ENCODE data around the gene GPR137. TPM values are rescaled to one million over a fixed set of nuclear protein-coding genes. Genes with fewer than 3 reads are reported as not detected.

The GPR137 gene
- total and polyA plus RNA-seq, 2 experiments from 2014 or later = 16.3 to 32.5 TPM

DNA sequence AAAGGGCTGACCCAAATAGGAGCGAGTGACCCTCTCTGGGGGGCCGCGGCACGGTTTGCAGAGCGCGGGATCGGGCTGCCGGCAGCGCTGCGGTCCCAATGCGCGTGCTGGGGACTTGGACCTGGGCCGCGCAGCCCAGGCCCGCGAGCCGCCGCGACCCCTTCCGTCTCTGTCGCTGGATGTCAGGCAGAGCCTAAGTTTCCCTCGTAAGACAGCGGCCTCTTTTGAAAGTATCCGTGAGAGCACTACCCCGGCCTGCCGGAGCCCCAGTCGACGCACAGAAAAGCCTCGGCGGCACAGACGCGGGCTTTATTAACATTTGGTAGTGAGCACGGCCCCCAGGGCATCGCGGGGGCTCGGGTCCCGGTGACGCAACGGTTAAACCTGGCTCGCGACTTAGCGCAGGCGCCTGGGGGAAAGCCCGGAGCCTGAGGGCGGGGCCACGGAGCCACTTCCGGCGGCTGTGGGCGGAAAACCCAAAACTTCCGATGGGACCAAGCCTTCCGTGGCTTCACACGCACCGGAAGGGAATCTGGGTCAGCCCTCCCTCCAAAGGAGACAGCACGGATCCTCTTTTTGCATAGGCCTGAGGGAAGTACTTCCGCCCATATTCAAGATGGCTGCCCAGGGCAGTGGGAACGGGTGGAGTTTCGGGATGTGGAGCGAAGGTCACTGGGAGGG lies 16.0 kb upstream of the GPR137 start (continued):
- TF ChIP-seq, protein P1, sequence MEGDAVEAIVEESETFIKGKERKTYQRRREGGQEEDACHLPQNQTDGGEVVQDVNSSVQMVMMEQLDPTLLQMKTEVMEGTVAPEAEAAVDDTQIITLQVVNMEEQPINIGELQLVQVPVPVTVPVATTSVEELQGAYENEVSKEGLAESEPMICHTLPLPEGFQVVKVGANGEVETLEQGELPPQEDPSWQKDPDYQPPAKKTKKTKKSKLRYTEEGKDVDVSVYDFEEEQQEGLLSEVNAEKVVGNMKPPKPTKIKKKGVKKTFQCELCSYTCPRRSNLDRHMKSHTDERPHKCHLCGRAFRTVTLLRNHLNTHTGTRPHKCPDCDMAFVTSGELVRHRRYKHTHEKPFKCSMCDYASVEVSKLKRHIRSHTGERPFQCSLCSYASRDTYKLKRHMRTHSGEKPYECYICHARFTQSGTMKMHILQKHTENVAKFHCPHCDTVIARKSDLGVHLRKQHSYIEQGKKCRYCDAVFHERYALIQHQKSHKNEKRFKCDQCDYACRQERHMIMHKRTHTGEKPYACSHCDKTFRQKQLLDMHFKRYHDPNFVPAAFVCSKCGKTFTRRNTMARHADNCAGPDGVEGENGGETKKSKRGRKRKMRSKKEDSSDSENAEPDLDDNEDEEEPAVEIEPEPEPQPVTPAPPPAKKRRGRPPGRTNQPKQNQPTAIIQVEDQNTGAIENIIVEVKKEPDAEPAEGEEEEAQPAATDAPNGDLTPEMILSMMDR (conservative IDR thresholded peaks at IDR 0.05; ENCODE audit: low read depth in 2 of 2) = peak in 1 of 2 experiments; percentile 3; a peak in 1 of 4 replicates
- TF ChIP-seq NANOG (IDR thresholded peaks at IDR 0.05; ENCODE audit: borderline replicate concordance) (no peak), ZNF114 (CRISPR knock-in tag; IDR thresholded peaks at IDR 0.05) (no peak), POLR2AphosphoS5 (IDR thresholded peaks at IDR 0.05; ENCODE audit: low read depth) (peak; percentile 81), CREB1 (CRISPR knock-in tag; IDR thresholded peaks at IDR 0.05; ENCODE audit: low read depth) (peak; percentile 60; the same call in 1 of the 2 replicates)
- TF ChIP-seq, protein P2, sequence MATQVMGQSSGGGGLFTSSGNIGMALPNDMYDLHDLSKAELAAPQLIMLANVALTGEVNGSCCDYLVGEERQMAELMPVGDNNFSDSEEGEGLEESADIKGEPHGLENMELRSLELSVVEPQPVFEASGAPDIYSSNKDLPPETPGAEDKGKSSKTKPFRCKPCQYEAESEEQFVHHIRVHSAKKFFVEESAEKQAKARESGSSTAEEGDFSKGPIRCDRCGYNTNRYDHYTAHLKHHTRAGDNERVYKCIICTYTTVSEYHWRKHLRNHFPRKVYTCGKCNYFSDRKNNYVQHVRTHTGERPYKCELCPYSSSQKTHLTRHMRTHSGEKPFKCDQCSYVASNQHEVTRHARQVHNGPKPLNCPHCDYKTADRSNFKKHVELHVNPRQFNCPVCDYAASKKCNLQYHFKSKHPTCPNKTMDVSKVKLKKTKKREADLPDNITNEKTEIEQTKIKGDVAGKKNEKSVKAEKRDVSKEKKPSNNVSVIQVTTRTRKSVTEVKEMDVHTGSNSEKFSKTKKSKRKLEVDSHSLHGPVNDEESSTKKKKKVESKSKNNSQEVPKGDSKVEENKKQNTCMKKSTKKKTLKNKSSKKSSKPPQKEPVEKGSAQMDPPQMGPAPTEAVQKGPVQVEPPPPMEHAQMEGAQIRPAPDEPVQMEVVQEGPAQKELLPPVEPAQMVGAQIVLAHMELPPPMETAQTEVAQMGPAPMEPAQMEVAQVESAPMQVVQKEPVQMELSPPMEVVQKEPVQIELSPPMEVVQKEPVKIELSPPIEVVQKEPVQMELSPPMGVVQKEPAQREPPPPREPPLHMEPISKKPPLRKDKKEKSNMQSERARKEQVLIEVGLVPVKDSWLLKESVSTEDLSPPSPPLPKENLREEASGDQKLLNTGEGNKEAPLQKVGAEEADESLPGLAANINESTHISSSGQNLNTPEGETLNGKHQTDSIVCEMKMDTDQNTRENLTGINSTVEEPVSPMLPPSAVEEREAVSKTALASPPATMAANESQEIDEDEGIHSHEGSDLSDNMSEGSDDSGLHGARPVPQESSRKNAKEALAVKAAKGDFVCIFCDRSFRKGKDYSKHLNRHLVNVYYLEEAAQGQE (IDR thresholded peaks at IDR 0.05; ENCODE audit: unreplicated experiment) = no peak

DNA sequence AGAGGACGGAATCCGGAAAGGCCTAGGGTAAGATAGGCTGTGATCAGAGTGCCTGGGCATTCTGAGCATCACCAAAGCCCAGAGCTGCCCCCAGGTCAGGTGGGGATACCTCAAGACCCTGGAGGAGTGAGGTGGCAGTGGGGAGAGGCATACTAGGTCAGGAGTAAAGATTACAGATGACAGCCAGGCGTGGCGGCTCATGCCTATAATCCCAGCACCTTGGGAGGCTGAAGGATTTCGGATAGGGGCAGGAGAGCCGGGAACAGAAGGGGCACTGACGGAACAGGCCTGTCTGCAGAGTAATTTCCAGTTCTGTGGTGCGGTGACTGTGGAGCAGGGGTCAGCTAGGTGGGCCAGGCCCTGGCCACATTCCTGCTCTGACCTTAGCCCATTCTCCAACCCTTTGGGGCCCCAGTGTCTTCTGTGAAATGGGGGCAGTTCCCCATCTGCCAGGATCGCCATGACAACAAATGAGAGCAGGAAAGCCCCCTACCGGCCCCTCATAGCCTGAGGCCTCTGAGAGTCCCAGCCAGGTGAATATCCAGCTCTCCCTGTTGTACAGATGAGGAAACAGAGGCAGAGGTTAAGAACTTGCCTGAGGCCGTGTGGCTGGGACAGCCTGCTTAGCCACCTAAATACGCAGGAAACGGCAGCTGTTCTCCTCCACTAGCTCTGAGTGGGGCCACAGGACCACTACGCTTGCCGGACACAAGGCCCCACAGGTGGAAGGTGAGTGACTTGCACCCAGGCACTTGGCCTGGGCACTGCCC lies 10.4 kb upstream of the GPR137 start:
- no peak overlapping the region for H3K27ac Mint-ChIP-seq
- Histone ChIP-seq H3K27ac (ENCODE audit: low read depth) (no peak overlapping the region), H3F3A (replicated peaks; ENCODE audit: low read depth) (peaks cover 13% of the 10 kb centered on the region)
- no peak for TF ChIP-seq JUNB (IDR thresholded peaks at IDR 0.05; ENCODE audit: unreplicated experiment)
- TF ChIP-seq EZH2 (IDR thresholded peaks at IDR 0.05; ENCODE audit: low read depth, unreplicated experiment) = no peak
- no peak for TF ChIP-seq ZNF331 (CRISPR knock-in tag; IDR thresholded peaks at IDR 0.05; ENCODE audit: low read depth)
- no peak for TF ChIP-seq ZNF114 (CRISPR knock-in tag; IDR thresholded peaks at IDR 0.05)
- TF ChIP-seq, protein P1 (conservative IDR thresholded peaks at IDR 0.05; ENCODE audit: low read depth in 2 of 2) = no peak
- TF ChIP-seq, protein P3, sequence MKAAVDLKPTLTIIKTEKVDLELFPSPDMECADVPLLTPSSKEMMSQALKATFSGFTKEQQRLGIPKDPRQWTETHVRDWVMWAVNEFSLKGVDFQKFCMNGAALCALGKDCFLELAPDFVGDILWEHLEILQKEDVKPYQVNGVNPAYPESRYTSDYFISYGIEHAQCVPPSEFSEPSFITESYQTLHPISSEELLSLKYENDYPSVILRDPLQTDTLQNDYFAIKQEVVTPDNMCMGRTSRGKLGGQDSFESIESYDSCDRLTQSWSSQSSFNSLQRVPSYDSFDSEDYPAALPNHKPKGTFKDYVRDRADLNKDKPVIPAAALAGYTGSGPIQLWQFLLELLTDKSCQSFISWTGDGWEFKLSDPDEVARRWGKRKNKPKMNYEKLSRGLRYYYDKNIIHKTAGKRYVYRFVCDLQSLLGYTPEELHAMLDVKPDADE (IDR thresholded peaks at IDR 0.05) = no peak
- no peak for TF ChIP-seq NANOG (IDR thresholded peaks at IDR 0.05; ENCODE audit: borderline replicate concordance)
- no peak for TF ChIP-seq STAT1 (IDR thresholded peaks at IDR 0.05; ENCODE audit: unreplicated experiment)
- TF ChIP-seq CREB1 (CRISPR knock-in tag; IDR thresholded peaks at IDR 0.05; ENCODE audit: low read depth) = no peak
- TF ChIP-seq, protein P2 (IDR thresholded peaks at IDR 0.05; ENCODE audit: unreplicated experiment) = no peak

More for the DNA sequence above, 10.4 kb upstream of the GPR137 start:
- H3K4me2 ChIP-seq = no peak overlapping the region
- H3K4me1 ChIP-seq (ENCODE audit: insufficient read depth) = peaks cover 3% of the 10 kb centered on the region; the same call in 1 of the 2 replicates
- peaks cover 12% of the 10 kb centered on the region; the same call in 2 of the 3 replicates for H3K4me1 Mint-ChIP-seq
- no peak overlapping the region for H2AFZ ChIP-seq
- peaks cover under 1% of the 10 kb centered on the region; the same call in 1 of the 3 replicates for H3K9me3 Mint-ChIP-seq
- no peak overlapping the region for H3K4me3 ChIP-seq
- peaks cover 14% of the 10 kb centered on the region for H3K27me3 Mint-ChIP-seq (ENCODE audit: insufficient read depth, low read depth, poor library complexity)
- H3K79me2 ChIP-seq (replicated peaks; ENCODE audit: insufficient read depth) = no peaks in the 10 kb centered on the region
- no peaks in the 10 kb centered on the region for H3K36me3 ChIP-seq (ENCODE audit: insufficient read depth)
- no peak for ATAC-seq
- no peaks in the 10 kb centered on the region; the same call in 1 of the 2 replicates for H4K20me1 ChIP-seq (replicated peaks; ENCODE audit: insufficient read depth)
- H3K36me3 Mint-ChIP-seq (ENCODE audit: low read depth) = no peaks in the 10 kb centered on the region; the same call in 1 of the 3 replicates
- H3K9me2 ChIP-seq (ENCODE audit: insufficient read depth) = no peaks in the 10 kb centered on the region
- no peak for DNase-seq (ENCODE audit: low spot score)
- H3K27me3 ChIP-seq (ENCODE audit: insufficient read depth) = no peaks in the 10 kb centered on the region
- H3K4me3 Mint-ChIP-seq = no peak overlapping the region

Measured in GM23338 (cell line).